Measurements from ENCODE around the gene SYNE1.

Gene SYNE1

GRCh38 chr6:152313542-152314482 is 323.4 kb downstream of the SYNE1 start:
- Histone ChIP-seq H3K27me3 (ENCODE audit: control insufficient read depth in 2 of 2, insufficient read depth in 2 of 2, low read length in 2 of 2) (no peaks in the 10 kb centered on the region), H3K36me3 (ENCODE audit: control insufficient read depth in 2 of 2, insufficient read depth in 2 of 2, low read length in 2 of 2) (peaks cover 0 to 6% of the 10 kb centered on the region in 2 donors), H3K4me1 (ENCODE audit: control insufficient read depth in 2 of 2, insufficient read depth in 2 of 2, low read length in 2 of 2) (no peaks in the 10 kb centered on the region), H3K4me3 (ENCODE audit: low read length in 2 of 2) (no peak overlapping the region), H3K27ac (ENCODE audit: low read depth in 2 of 2, low read length in 2 of 2) (no peak overlapping the region), H3K9me3 (ENCODE audit: control insufficient read depth in 2 of 2, low read length in 2 of 2) (no peaks in the 10 kb centered on the region), H3K9ac (ENCODE audit: low read depth in 1 of 2, low read length in 2 of 2) (no peak overlapping the region)

- H3K27me3 ChIP-seq (ENCODE audit: control insufficient read depth in 2 of 2, insufficient read depth in 2 of 2, low read length in 2 of 2), result no peaks in the 10 kb centered on the region
- no peak overlapping the region for H3K4me3 ChIP-seq (ENCODE audit: low read length in 2 of 2)
- no peak overlapping the region for H3K9ac ChIP-seq (ENCODE audit: low read depth in 1 of 2, low read length in 2 of 2)
- H3K36me3 ChIP-seq (ENCODE audit: control insufficient read depth in 2 of 2, insufficient read depth in 2 of 2, low read length in 2 of 2), result peaks cover 0 to 6% of the 10 kb centered on the region in 2 donors
- no peaks in the 10 kb centered on the region for H3K4me1 ChIP-seq (ENCODE audit: control insufficient read depth in 2 of 2, insufficient read depth in 2 of 2, low read length in 2 of 2)
- no peak overlapping the region for H3K27ac ChIP-seq (ENCODE audit: low read depth in 2 of 2, low read length in 2 of 2)
- no peaks in the 10 kb centered on the region for H3K9me3 ChIP-seq (ENCODE audit: control insufficient read depth in 2 of 2, low read length in 2 of 2)
Measured at GRCh38 chr6:152312434-152312833, 324.7 kb downstream of the SYNE1 start.

GRCh38 chr6:152310371-152310954 is 326.7 kb downstream of the SYNE1 start:
- Histone ChIP-seq H3K4me3 (ENCODE audit: low read length in 2 of 2) (no peak overlapping the region), H3K36me3 (ENCODE audit: control insufficient read depth in 2 of 2, insufficient read depth in 2 of 2, low read length in 2 of 2) (peaks cover 0 to 4% of the 10 kb centered on the region in 2 donors), H3K27me3 (ENCODE audit: control insufficient read depth in 2 of 2, insufficient read depth in 2 of 2, low read length in 2 of 2) (no peaks in the 10 kb centered on the region), H3K9ac (ENCODE audit: low read depth in 1 of 2, low read length in 2 of 2) (no peak overlapping the region), H3K4me1 (ENCODE audit: control insufficient read depth in 2 of 2, insufficient read depth in 2 of 2, low read length in 2 of 2) (no peaks in the 10 kb centered on the region), H3K27ac (ENCODE audit: low read depth in 2 of 2, low read length in 2 of 2) (no peak overlapping the region), H3K9me3 (ENCODE audit: control insufficient read depth in 2 of 2, low read length in 2 of 2) (no peaks in the 10 kb centered on the region)

- Histone ChIP-seq H3K9me3 (ENCODE audit: control insufficient read depth in 2 of 2, low read length in 2 of 2) (no peaks in the 10 kb centered on the region), H3K4me1 (ENCODE audit: control insufficient read depth in 2 of 2, insufficient read depth in 2 of 2, low read length in 2 of 2) (no peaks in the 10 kb centered on the region), H3K27ac (ENCODE audit: low read depth in 2 of 2, low read length in 2 of 2) (no peak overlapping the region), H3K36me3 (ENCODE audit: control insufficient read depth in 2 of 2, insufficient read depth in 2 of 2, low read length in 2 of 2) (peaks cover 0 to 4% of the 10 kb centered on the region in 2 donors), H3K27me3 (ENCODE audit: control insufficient read depth in 2 of 2, insufficient read depth in 2 of 2, low read length in 2 of 2) (no peaks in the 10 kb centered on the region), H3K4me3 (ENCODE audit: low read length in 2 of 2) (no peak overlapping the region), H3K9ac (ENCODE audit: low read depth in 1 of 2, low read length in 2 of 2) (no peak overlapping the region)
Measured at GRCh38 chr6:152309648-152310047, 327.5 kb downstream of the SYNE1 start.

GRCh38 chr6:152309006-152309405 is 328.2 kb downstream of the SYNE1 start:
- Histone ChIP-seq H3K27me3 (ENCODE audit: control insufficient read depth in 2 of 2, insufficient read depth in 2 of 2, low read length in 2 of 2) (no peaks in the 10 kb centered on the region), H3K27ac (ENCODE audit: low read depth in 2 of 2, low read length in 2 of 2) (no peak overlapping the region), H3K4me3 (ENCODE audit: low read length in 2 of 2) (no peak overlapping the region), H3K4me1 (ENCODE audit: control insufficient read depth in 2 of 2, insufficient read depth in 2 of 2, low read length in 2 of 2) (no peaks in the 10 kb centered on the region), H3K9ac (ENCODE audit: low read depth in 1 of 2, low read length in 2 of 2) (no peak overlapping the region), H3K9me3 (ENCODE audit: control insufficient read depth in 2 of 2, low read length in 2 of 2) (no peaks in the 10 kb centered on the region), H3K36me3 (ENCODE audit: control insufficient read depth in 2 of 2, insufficient read depth in 2 of 2, low read length in 2 of 2) (peaks cover 0 to 4% of the 10 kb centered on the region in 2 donors)

GRCh38 chr6:152308306-152308705 is 328.9 kb downstream of the SYNE1 start:
- Histone ChIP-seq H3K27me3 (ENCODE audit: control insufficient read depth in 2 of 2, insufficient read depth in 2 of 2, low read length in 2 of 2) (no peaks in the 10 kb centered on the region), H3K4me3 (ENCODE audit: low read length in 2 of 2) (no peak overlapping the region), H3K4me1 (ENCODE audit: control insufficient read depth in 2 of 2, insufficient read depth in 2 of 2, low read length in 2 of 2) (no peaks in the 10 kb centered on the region), H3K9me3 (ENCODE audit: control insufficient read depth in 2 of 2, low read length in 2 of 2) (no peaks in the 10 kb centered on the region), H3K9ac (ENCODE audit: low read depth in 1 of 2, low read length in 2 of 2) (no peak overlapping the region), H3K27ac (ENCODE audit: low read depth in 2 of 2, low read length in 2 of 2) (no peak overlapping the region), H3K36me3 (ENCODE audit: control insufficient read depth in 2 of 2, insufficient read depth in 2 of 2, low read length in 2 of 2) (no peaks in the 10 kb centered on the region)

GRCh38 chr6:152305672-152306071 is 331.5 kb downstream of the SYNE1 start:
- no peak overlapping the region for H3K9ac ChIP-seq (ENCODE audit: low read depth in 1 of 2, low read length in 2 of 2)
- peaks cover 3 to 4% of the 10 kb centered on the region in 2 donors for H3K4me1 ChIP-seq (ENCODE audit: control insufficient read depth in 2 of 2, insufficient read depth in 2 of 2, low read length in 2 of 2)
- H3K27ac ChIP-seq (ENCODE audit: low read depth in 2 of 2, low read length in 2 of 2), result no peak overlapping the region
- no peaks in the 10 kb centered on the region for H3K9me3 ChIP-seq (ENCODE audit: control insufficient read depth in 2 of 2, low read length in 2 of 2)
- H3K36me3 ChIP-seq (ENCODE audit: control insufficient read depth in 2 of 2, insufficient read depth in 2 of 2, low read length in 2 of 2), result no peaks in the 10 kb centered on the region
- no peaks in the 10 kb centered on the region for H3K27me3 ChIP-seq (ENCODE audit: control insufficient read depth in 2 of 2, insufficient read depth in 2 of 2, low read length in 2 of 2)
- no peak overlapping the region for H3K4me3 ChIP-seq (ENCODE audit: low read length in 2 of 2)

- H3K36me3 ChIP-seq (ENCODE audit: control insufficient read depth in 2 of 2, insufficient read depth in 2 of 2, low read length in 2 of 2), result no peaks in the 10 kb centered on the region
- peak overlapping the region; percentile 74 to 81 for H3K9ac ChIP-seq (ENCODE audit: low read depth in 1 of 2, low read length in 2 of 2)
- no peaks in the 10 kb centered on the region for H3K9me3 ChIP-seq (ENCODE audit: control insufficient read depth in 2 of 2, low read length in 2 of 2)
- H3K27me3 ChIP-seq (ENCODE audit: control insufficient read depth in 2 of 2, insufficient read depth in 2 of 2, low read length in 2 of 2), result no peaks in the 10 kb centered on the region
- H3K27ac ChIP-seq (ENCODE audit: low read depth in 2 of 2, low read length in 2 of 2), result peak overlapping the region; percentile 84 to 90
- peaks cover 3 to 6% of the 10 kb centered on the region in 2 donors for H3K4me1 ChIP-seq (ENCODE audit: control insufficient read depth in 2 of 2, insufficient read depth in 2 of 2, low read length in 2 of 2)
- peak overlapping the region; percentile 82 to 94 for H3K4me3 ChIP-seq (ENCODE audit: low read length in 2 of 2)
Measured at GRCh38 chr6:152301765-152302568, 335.2 kb downstream of the SYNE1 start.

GRCh38 chr6:152301021-152301764 is 336.0 kb downstream of the SYNE1 start:
- Histone ChIP-seq H3K9ac (ENCODE audit: low read depth in 1 of 2, low read length in 2 of 2) (peak overlapping the region; percentile 74 to 81), H3K9me3 (ENCODE audit: control insufficient read depth in 2 of 2, low read length in 2 of 2) (no peaks in the 10 kb centered on the region), H3K4me3 (ENCODE audit: low read length in 2 of 2) (peak overlapping the region; percentile 82 to 94), H3K27me3 (ENCODE audit: control insufficient read depth in 2 of 2, insufficient read depth in 2 of 2, low read length in 2 of 2) (no peaks in the 10 kb centered on the region), H3K4me1 (ENCODE audit: control insufficient read depth in 2 of 2, insufficient read depth in 2 of 2, low read length in 2 of 2) (peaks cover 3 to 6% of the 10 kb centered on the region in 2 donors), H3K36me3 (ENCODE audit: control insufficient read depth in 2 of 2, insufficient read depth in 2 of 2, low read length in 2 of 2) (no peaks in the 10 kb centered on the region), H3K27ac (ENCODE audit: low read depth in 2 of 2, low read length in 2 of 2) (peak overlapping the region; percentile 84 to 90)
